GM21723 (cell line): ENCODE results near the gene RGS7.
"Not testable (repeated sequence)": the region's sequence is repeated elsewhere in the genome, so short reads cannot be mapped to it uniquely, and the experiment has no call there.

Experiments used
- ATAC-seq: cut with Tn5 transposase; IDR thresholded peaks from one replicate; pipeline ENCODE4 v1.9.1; 2021; ENCODE audit warnings: mild to moderate bottlenecking, moderate library complexity; ENCODE audit not compliant: unreplicated experiment

RGS7 gene

GRCh38 chr1:241275226-241275625 lies 81.8 kb downstream of the RGS7 start:
- ATAC-seq = no peak

- ATAC-seq = no peak
Measured at GRCh38 chr1:241274693-241275092, 82.3 kb downstream of the RGS7 start.

- no peak for ATAC-seq
Measured at GRCh38 chr1:241272828-241273227, 84.2 kb downstream of the RGS7 start.

GRCh38 chr1:241271427-241271826 lies 85.6 kb downstream of the RGS7 start:
- ATAC-seq = no peak

- ATAC-seq = no peak
Measured at GRCh38 chr1:241270016-241270415, 87.0 kb downstream of the RGS7 start.

- no peak for ATAC-seq
Measured at GRCh38 chr1:241269116-241269515, 87.9 kb downstream of the RGS7 start.

GRCh38 chr1:241266121-241266520 lies 90.9 kb downstream of the RGS7 start:
- ATAC-seq = no peak

- ATAC-seq = no peak
Measured at GRCh38 chr1:241265428-241265827, 91.6 kb downstream of the RGS7 start.

GRCh38 chr1:241263346-241263745 lies 93.7 kb downstream of the RGS7 start:
- ATAC-seq = no peak

GRCh38 chr1:241253471-241253870 lies 103.5 kb downstream of the RGS7 start:
- no peak for ATAC-seq

- no peak for ATAC-seq
Measured at GRCh38 chr1:241250465-241250864, 106.5 kb downstream of the RGS7 start.

GRCh38 chr1:241240069-241240468 lies 116.9 kb downstream of the RGS7 start:
- no peak for ATAC-seq

GRCh38 chr1:241237873-241238272 lies 119.1 kb downstream of the RGS7 start:
- no peak for ATAC-seq

GRCh38 chr1:241235256-241235897 lies 121.6 kb downstream of the RGS7 start:
- no peak for ATAC-seq

GRCh38 chr1:241229711-241230110 lies 127.3 kb downstream of the RGS7 start:
- ATAC-seq = no peak

- ATAC-seq = no peak
Measured at GRCh38 chr1:241229216-241229615, 127.8 kb downstream of the RGS7 start.

GRCh38 chr1:241228339-241228738 lies 128.7 kb downstream of the RGS7 start:
- ATAC-seq = no peak

GRCh38 chr1:241225741-241226140 lies 131.3 kb downstream of the RGS7 start:
- ATAC-seq = no peak

- ATAC-seq = not testable (repeated sequence)
Measured at GRCh38 chr1:241224189-241224588, 132.8 kb downstream of the RGS7 start.

- not testable (repeated sequence) for ATAC-seq
Measured at GRCh38 chr1:241222813-241223212, 134.2 kb downstream of the RGS7 start.

- no peak for ATAC-seq
Measured at GRCh38 chr1:241221319-241221718, 135.7 kb downstream of the RGS7 start.

- not testable (repeated sequence) for ATAC-seq
Measured at GRCh38 chr1:241220913-241221312, 136.1 kb downstream of the RGS7 start.

- ATAC-seq = no peak
Measured at GRCh38 chr1:241219449-241219848, 137.6 kb downstream of the RGS7 start.
